ENCODE measurements around the gene AP3S1.
"Not testable (repeated sequence)": the region's sequence is repeated elsewhere in the genome, so short reads cannot be mapped to it uniquely, and the experiment has no call there.

AP3S1 gene

DNA sequence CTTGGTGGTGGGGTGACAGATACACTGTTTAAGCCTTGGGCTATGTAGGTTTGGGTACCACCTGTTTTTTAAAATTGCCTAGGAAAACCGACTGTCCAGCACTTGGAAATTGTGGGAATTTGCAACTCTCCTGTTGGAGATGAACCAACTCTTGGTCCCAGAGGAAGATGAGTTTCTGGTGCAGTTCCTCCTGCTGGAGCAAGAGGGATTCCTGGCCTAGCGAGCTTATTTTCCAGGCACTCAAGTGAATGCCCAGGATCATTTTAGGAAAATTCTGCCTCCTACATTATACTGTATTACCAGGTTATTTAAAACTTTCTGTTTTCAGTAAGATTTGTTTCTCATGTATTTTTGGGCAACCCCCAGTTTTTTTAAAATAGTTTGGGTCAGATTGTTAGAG, 33.7 kb downstream of the AP3S1 start:
- no peak for DNase-seq

DNA sequence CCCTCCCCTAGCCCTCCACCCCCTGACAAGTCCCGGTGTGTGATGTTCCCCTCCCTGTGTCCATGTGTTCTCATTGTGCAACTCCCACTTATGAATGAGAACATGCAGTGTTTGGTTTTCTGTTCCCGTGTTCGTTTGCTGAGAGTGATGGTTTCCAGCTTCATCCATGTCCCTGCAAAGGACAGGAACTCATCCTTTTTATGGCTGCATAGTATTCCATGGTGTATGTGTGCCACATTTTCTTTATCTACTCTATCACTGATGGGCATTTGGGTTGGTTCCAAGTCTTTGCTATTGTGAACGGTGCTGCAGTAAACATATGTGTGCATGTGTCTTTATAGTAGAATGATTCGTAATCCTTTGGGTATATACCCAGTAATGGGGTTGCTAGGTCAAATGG, 35.6 kb downstream of the AP3S1 start:
- DNase-seq = not testable (repeated sequence)

DNA sequence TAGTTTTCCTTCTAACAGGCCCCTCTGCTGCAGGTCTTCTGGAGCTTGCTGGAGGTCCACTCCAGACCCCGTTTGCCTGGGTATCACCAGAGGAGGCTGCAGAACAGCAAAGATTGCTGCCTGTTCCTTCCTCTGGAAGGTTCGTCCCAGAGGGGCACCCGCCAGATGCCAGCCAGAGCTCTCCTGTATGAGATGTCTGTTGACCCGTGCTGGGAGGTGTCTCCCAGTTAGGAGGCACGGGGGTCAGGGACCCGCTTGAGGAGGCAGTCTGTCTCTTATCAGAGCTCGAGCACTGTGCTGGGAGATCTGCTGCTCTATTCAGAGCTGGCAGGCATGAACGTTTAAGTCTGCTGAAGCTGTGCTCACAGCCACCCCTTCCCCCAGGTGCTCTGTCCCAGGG, 40.7 kb downstream of the AP3S1 start:
- not testable (repeated sequence) for DNase-seq

DNA sequence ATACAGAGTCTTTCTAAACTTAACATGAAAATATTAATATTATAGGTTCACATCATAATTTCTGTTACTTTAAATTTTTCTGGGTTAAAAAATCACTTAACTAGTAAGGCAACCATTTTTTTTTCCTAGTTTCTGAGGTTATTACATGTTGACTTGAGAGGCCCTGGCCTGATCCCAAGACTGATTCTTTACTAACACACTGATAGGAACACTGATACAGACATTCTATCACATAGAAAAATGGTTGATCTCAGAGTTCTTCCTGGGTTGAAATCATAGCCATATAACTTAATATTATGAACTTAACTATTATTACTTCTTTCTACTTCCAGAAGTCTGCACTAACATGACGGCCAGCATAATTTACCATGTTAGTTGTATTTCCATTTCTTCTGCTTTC, 43.0 kb downstream of the AP3S1 start:
- no peak for DNase-seq

DNA sequence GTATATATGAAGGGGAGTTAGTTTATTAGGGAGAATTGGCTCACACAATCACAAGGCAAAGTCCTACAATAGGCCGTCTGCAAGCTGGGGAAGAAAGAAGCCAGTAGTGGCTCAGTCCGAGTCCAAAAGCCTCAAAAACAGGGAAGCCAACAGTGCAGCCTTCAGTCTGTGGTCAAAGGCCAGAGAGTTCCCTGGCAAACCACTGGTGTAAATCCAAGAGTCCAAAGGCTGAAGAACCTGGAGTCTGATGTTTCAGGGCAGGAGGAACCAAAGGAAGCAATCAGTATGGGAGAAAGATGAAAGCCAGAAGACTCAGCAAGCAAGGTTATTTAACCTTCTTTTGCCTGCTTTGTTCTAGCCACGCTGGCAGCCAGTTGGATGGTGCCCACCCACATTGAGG, 43.5 kb downstream of the AP3S1 start:
- not testable (repeated sequence) for DNase-seq

DNA sequence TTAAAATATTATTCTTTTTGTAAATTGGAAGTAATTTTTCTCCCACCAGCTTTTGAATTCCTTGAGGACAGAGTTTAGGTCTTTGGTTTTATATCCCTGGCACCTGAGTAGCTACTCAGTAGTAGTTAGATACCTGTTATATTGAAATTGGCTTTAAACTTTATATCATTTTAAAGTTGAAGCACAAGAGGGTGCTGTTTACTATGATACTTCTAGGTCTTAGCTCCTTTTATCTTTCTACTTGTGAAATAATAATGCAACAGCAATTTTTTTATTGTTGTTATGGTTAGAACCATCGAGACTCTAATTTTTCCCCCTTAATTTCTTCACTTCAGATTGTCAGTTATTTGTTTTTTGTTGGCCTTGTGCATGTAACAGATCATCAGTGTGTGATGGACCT, 46.3 kb downstream of the AP3S1 start:
- no peak for DNase-seq

DNA sequence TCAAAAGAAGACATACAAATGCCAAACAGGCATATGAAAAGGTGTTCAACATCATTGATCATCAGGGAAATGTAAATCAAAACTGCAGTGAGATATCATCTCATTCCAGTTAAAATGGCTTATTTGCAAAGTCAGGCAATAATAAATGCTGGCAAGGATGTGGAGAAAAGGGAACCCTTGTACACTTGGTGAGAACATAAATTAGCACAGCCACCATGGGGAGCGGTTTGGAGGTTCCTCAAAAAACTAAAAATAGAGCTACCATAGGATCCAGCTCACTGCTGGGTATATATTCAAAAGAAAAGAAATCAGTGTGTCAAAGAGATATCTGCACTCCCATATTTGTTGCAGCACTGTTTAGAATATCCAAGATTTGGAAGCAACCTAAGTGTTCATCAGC, 50.3 kb downstream of the AP3S1 start:
- DNase-seq = no peak

DNA sequence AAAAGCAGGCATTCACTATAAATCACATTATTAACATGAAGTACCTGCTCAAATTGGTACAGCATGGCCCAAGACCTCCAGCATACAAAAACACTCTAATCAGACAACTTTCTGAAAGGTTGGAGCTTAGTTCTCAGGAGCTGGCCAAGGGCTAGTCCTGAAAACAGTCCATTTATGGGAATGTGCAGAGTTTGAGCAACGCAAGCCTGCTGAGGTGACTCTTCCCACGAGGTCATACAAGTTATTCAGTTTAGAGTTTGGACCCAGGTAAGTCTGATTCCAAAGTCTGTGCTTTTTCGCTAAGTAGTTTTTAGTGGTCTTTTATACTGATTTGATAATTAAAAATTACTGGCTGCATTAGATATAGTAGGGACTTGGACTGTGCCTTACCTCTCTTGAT, 52.6 kb downstream of the AP3S1 start:
- DNase-seq = no peak

DNA sequence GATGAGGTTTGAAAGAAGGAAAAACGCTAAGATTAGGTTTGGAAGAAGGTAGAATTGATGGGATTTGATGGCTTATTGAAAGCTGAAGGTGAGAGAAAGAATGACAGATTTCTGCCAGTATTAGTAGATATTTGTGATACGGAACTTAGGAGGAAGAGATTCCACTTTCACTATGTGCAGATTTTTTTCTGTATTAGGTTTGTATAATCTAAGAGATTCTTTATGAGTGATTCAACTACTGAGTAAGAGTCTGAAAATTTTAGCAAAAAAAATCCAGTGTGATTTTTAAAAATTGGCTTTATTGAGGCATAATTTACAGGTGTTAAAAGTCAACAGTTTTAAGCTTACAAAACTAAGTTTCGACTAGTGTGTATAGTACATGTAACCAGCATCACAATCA, 54.1 kb downstream of the AP3S1 start:
- no peak for DNase-seq

DNA sequence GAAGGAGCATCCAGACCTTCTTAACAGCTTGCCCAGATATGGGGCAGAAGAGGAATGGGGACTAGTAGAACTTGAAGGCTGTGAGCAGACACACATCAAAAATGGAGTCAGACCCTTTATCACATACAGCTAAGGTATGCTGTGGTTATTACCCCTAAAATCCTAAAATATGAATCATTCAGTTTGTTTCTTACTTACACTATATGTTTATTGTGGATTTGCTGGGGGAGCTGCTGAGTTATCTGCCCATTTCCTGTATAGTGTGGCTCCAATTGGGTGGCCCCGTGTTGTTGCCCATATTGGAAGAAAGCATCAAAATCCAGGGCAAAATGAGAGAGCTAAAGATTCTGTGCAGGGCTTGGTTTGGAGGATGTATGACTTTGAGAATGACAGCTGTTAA, 56.9 kb downstream of the AP3S1 start:
- no peak for DNase-seq

DNA sequence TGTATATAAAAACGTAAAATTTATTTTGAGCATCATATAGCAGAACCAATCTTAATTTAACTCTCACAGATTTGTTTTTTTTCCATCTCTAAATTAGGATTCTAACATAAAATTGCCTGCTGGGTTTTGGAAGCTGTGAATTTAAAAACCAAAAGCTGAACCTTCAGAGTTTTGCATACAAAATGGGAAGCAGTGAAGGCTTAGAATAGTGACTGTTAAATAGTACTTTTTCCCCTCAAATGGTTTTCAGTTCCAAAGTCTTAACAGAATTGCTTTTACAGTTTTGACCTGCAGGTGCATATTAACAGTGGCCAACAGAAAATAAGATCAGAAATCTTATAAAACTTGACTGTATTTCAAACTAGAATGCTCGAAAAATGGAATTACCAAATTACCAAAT, 65.4 kb downstream of the AP3S1 start:
- DNase-seq = no peak

DNA sequence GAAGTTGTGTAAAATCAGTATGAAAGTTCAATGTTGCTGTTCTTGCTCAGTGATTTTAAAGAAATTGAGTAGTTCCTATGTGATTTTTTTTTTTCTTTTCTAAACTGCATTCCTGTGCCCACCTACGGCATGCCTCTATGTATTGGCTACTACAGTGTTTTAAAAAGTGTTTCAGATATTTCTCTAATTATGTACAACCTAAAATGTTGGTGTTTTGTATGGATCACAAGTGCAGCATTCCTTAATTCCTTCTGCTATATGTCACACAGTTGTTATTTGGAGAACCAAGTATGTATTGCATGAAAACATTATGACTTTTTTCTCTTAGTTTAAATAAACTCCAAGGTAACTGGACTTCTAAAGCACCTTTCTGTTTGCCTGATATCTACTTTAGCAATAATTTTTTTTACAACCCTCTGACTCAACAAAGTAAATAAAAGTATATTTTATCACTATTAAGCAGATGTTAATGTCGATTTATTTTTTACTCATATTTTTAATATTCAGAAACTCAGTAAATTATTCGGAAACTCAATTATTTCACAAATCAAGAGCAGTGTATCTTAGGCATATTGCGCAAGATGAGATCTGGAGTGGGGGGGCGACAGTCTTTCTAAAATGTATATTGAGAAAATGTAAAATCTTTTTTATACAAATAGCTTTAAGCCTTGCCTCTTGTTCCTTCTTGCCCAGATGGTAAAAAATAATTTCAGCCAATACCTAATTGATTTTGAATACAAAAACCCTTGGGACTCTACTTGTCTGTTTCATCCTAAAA, 72.1 kb downstream of the AP3S1 start:
- DNase-seq = not testable (repeated sequence)

DNA sequence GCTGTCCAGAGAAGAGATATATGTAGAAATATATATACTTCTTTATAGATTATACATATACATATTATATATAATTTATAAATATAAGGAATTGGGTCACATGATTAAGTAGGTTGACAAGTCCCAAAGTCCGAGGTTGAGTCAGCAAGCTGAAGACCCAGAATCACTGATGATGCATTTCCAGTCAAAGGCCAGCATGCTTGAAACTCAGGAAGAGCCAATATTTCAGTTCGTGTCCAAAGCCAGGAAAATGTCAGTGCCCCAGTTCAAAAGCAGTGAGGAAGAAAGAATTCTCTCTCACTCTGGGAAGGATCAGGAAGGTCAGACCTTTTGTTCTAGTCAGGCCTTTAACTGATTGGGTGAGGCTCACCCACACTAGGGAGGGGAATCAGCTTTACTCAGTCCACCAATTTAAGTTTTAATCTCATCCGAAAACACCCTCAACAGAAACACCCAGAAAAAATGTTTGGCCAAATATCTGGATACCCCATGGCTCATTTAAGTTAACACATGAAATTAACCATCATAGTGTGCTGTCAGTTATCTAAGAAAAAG, 78.5 kb downstream of the AP3S1 start:
- DNase-seq = no peak

DNA sequence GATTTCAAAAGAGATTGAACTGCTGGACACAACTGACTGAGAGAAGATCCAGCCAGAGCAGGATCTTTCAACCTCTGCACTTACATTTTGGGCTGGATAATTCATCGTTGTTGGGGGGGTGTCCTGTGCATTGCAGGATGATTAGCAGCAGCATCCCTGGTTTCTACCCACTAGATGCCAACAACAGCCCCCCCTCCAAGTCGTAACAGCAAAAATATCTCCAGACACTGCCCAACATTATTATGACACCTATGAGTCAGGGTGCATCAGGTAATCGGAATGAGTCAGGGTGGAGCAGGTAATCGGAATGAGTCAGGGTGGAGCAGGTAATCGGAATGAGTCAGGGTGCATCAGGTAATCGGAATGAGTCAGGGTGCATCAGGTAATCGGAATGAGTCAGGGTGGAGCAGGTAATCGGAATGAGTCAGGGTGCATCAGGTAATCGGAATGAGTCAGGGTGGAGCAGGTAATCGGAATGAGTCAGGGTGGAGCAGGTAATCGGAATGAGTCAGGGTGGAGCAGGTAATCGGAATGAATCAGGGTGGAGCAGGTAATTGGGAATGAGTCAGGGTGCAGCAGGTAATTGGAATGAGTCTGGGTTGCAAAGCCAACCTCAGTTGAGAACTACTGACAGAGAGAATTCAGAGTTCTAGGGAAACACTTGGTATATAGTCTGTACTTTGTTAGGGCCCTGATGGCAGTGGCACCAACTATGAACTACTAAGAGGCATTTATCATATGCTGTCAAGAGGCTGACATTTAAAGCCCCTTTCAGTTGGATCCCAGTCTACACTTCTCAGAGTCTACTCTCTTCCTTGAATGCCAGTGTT, 87.1 kb downstream of the AP3S1 start:
- not testable (repeated sequence) for DNase-seq

DNA sequence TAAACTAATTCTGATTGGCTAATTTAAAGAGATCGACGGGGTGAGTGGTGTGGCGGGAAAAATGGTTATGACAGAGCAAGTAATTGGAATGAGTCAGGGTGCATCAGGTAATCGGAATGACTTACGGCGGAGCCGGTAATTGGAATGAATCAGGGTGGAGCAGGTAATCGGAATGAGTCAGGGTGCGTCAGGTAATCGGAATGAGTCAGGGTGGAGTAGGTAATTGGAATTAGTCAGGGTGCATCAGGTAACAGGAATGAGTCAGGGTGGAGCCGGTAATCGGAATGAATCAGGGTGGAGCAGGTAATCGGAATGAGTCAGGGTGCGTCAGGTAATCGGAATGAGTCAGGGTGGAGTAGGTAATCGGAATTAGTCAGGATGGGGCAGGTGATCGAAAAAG, 88.4 kb downstream of the AP3S1 start:
- DNase-seq = not testable (repeated sequence)

DNA sequence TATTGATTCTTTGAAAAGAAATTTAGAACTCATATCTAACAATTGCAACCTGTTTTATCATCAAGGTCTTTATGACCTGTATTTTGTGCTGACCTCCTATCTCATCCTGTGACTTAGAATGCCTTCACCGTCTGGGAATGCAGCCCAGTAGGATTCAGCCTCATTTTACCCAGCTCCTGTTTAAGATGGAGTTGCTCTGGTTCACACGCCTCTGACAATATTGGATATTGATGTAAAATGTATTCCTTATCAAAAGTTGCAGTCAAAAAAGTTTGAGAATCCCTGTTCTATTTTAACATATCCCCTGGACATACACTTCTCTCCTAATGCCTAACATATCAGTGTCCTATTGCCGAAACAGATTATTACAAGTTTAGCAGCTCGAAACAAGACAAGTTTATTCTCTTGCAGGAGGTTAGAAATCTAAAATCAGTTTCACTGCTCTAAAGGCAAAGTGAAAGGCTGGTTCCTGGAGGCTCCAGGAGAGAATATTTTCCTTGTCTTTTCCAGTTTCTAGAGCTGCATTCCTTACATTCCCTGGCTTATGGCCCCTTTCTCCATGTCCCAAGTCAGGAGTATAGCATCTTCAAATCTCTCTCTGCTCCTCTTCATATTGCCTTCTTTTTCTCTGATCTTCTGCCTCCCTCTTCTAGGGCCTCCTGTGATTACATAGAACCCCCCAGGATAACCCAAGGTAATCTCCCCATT, 89.0 kb downstream of the AP3S1 start:
- DNase-seq = no peak

DNA sequence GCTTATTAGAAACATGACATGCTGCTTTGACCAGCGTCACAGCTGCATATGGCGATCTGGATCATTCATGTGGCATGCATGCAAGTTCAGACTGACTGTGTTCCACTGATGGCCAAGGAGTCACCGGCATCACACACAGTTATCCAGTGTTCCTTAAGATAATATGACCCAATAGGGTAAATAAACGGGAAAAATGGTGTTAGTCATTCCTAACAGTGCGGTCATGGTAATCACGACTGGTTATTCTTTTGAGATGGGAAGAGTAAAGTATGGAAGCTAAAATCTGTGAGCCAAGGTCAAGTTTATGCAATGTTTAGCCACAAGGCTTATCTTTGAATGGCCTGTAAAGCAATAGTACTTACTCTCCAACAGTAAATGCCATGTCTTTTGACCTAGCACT, 91.3 kb downstream of the AP3S1 start:
- DNase-seq = no peak

DNA sequence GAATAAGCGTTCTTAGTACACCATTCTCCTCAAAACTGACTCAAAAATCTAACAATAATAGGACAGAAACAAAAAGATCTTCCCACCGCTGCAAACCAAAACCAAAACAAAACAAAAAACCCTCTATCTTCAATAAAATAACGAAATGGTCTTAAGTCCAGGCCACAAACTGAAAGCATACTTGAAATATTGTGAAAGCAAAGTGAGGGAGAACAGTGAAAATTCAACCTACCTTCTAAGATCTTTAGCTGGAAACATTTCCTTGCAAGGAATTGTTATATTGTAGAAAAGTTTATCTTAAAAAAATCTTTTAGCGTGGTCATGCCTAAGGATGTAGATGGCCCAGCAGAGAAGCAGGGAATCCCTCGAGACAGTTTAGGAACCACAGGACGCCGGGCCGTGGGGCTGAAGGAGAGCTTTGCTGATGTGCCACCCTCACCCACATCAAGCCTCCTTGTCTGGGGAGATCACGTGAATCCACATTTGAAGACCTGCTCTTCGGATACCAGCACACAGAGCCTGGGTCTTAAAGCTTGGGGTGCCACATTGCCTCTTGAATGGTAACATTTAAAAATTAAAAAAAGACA, 92.7 kb downstream of the AP3S1 start:
- DNase-seq = no peak

DNA sequence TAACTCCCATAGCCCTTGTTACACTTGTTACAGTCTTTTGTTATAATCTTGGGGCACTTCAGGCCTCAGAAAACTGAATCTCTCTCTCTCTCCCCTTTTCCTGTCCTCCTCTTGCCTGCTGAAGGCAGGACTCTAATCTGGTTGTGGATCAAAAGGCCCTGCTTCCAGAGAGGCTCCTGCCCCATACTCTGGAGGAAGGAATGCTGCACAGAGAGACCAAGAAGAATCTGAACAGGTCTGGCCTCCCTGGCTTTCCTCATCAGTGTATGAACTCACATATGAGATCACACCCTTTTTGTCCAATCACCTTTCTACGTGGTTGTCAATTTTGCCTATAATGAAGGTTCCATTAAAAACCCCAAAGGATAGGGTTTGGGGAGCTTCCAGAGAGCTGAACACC, 94.3 kb downstream of the AP3S1 start:
- DNase-seq = no peak

DNA sequence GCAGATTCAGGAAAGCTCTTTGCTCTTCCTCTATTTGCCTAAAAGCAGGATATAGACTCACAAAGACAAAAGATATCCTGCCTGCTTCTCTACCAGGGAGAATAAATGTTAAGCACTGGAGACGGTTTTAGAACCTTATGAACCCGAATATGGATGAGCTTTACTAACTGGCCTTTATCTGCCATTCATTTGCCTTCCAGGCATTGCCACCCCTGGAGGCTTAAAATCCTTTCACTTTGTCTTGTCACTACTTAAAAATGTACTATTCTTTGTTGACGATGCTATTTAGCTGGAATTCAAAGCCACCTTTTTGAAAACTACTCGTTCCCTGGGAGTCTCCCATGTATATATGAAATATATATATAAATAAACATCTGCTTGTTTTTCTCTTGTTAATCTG, 97.3 kb downstream of the AP3S1 start:
- DNase-seq = no peak

DNA sequence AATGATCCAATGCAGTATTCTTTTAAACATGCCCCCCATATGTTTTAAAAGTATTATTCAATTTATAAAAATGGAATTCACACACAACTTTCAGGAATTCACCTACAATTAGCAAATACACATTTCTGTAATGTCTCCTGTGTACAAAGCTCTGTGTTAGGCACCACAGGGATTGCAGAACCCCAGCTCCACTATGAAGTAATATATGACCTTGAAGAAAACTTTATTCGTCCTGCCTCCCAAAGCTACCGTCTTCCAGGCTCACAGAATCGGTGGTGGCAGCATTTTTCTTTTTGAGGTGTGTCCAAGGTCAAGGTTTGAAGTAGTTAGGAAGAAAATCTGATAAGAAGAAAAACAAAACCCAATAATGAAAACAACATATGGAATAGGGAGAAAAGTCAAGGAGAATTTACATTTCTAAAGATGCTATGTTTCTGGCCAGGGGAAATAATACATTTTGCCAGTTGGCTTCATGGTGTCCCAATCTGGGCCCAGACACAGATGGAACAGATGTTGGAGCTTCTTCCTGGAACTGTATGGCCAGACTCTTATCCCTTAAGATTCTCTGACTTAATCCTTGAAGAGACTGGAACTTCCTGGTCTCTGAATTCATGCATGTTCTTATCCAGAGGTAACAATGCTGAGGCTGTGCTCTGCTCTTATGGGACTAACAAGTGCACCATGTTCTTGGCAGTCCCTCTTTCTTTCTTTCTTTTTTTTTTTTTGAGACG, 98.5 kb downstream of the AP3S1 start:
- DNase-seq = no peak

DNA sequence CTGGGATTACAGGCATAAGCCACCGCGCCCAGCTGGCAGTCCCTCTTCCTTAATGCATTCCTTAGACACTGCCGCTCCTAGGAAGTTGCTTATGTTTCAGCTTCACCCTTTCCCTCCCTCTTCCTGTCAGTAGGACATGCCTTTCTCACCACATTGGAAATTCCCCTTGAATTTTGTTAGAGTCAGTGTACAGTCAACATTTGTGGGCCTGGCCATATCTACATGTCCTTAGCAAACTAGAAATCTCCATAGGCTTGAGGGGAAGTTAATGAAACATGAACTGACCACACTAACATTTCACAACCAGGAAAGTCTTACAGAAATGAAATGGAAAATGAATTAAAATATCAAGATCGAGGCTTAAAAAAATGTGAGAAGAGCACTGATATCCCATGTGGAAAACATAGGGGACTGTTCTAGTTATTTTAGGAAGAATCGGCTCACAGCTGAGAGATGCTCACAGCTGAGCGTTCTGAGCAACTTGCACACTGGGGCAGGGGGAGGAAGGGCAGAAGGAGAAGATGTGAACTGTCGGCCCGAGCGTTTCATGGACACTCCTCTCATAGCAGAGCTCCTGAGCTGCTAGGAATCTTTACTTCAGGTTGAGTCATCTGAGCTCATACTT, 99.4 kb downstream of the AP3S1 start:
- DNase-seq = no peak
